Muscle of leg (tissue), 11 donors: ENCODE data around the gene PRKN. TPM values are rescaled to one million over a fixed set of nuclear protein-coding genes. Genes with fewer than 3 reads are reported as not detected.

Source experiments
- DNase-seq: peaks from one replicate; pipeline ENCODE4 v3.0.0; 2013
- H3K27ac ChIP-seq: one replicate; pipeline ENCODE4 v1.5.1; 2013; ENCODE audit warnings: mild to moderate bottlenecking, low read length, control low read depth
- H3K27me3 ChIP-seq: one replicate; pipeline ENCODE4 v1.6.1; 2013; ENCODE audit warnings: low read length; ENCODE audit not compliant: control insufficient read depth, insufficient read depth
- H3K36me3 ChIP-seq: one replicate; pipeline ENCODE4 v1.6.1; 2013; ENCODE audit warnings: low read length; ENCODE audit not compliant: control insufficient read depth, insufficient read depth
- H3K4me1 ChIP-seq: one replicate; pipeline ENCODE4 v1.6.1; 2013; ENCODE audit warnings: low read length; ENCODE audit not compliant: control insufficient read depth, insufficient read depth
- H3K4me3 ChIP-seq: one replicate; pipeline ENCODE4 v1.5.1; 2013; ENCODE audit warnings: low read length, control low read depth
- H3K9me3 ChIP-seq: replicated peaks from 2 replicates; pipeline ENCODE4 v1.6.1; 2013; ENCODE audit warnings: low read depth, low read length; ENCODE audit not compliant: control insufficient read depth
- WGBS: methylation state at CpG from one replicate; pipeline ENCODE4 v1.1.5; 2013; ENCODE audit warnings: missing lambda C conversion rate; ENCODE audit not compliant: insufficient coverage; 5-methylcytosine and 5-hydroxymethylcytosine counted together
- polyA plus RNA-seq, 8 donors: library from polyadenylated mRNA; unstranded; fragments of 120-200 nt; gene quantifications; one replicate each; pipeline versions ENCODE4 v1.2.1 to v1.2.3, GENCODE V29; 2013; ENCODE audit warnings: inconsistent platforms in 1 of 8, low replicate concordance in 1 of 8; ENCODE audit not compliant: insufficient read length in 8 of 8, insufficient read depth in 1 of 8
- total RNA-seq: library from RNA; stranded (reverse); fragments of 120-200 nt; gene quantifications from one replicate; pipeline ENCODE4 v1.2.4, GENCODE V29; 2013

Gene PRKN
- total and polyA plus RNA-seq, 9 donors: 2.5 to 4.7 (median 3.9) TPM

- no peaks in the 10 kb centered on the region for H3K27me3 ChIP-seq
- H3K4me1 ChIP-seq: no peaks in the 10 kb centered on the region
- WGBS: 66% methylated on average over 5 of the region's 7 CpGs
- no peak overlapping the region for H3K4me3 ChIP-seq
- no peak for DNase-seq
- H3K9me3 ChIP-seq: no peaks in the 10 kb centered on the region
- H3K27ac ChIP-seq: no peak overlapping the region
- no peaks in the 10 kb centered on the region for H3K36me3 ChIP-seq
Observed at GRCh38 chr6:161798844-161799394, 928.6 kb downstream of the PRKN start.

DNA sequence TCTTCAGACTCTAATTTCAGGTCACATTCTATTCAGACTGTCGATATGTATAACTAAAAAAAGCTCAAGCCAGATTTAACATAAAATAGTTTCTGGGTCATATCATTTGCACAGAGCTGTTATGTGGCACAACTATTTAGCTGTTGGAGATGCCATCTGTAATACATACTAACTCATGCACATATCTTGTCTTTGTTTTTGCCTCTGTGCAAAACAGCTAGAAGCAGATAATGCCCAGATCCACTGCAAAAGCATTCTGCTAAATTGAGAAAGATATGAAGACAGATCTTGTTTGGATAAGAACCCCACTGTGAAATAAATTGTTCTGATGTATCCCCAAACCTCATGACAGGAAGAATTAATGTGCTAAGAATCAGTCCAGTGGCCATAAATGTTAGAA, 930.9 kb downstream of the PRKN start:
- no peaks in the 10 kb centered on the region for H3K36me3 ChIP-seq
- no peaks in the 10 kb centered on the region for H3K27me3 ChIP-seq
- no peaks in the 10 kb centered on the region for H3K4me1 ChIP-seq
- no CpG with 5 or more reads among the region's 1 CpG for WGBS
- no peak for DNase-seq
- no peak overlapping the region for H3K4me3 ChIP-seq
- peaks cover 4% of the 10 kb centered on the region for H3K9me3 ChIP-seq
- no peak overlapping the region for H3K27ac ChIP-seq

GRCh38 chr6:161792851-161793493, 934.6 kb downstream of the PRKN start:
- no CpG with 5 or more reads among the region's 8 CpGs for WGBS
- Histone ChIP-seq H3K27ac (no peak overlapping the region), H3K4me3 (no peak overlapping the region), H3K27me3 (no peaks in the 10 kb centered on the region), H3K9me3 (peaks cover 4% of the 10 kb centered on the region), H3K4me1 (no peaks in the 10 kb centered on the region), H3K36me3 (no peaks in the 10 kb centered on the region)
- no peak for DNase-seq

GRCh38 chr6:161788531-161788930, 939.0 kb downstream of the PRKN start:
- H3K4me3 ChIP-seq: no peak overlapping the region
- H3K4me1 ChIP-seq: no peaks in the 10 kb centered on the region
- no peaks in the 10 kb centered on the region for H3K36me3 ChIP-seq
- 86% methylated on average over 1 of the region's 4 CpGs for WGBS
- DNase-seq: no peak
- H3K9me3 ChIP-seq: peaks cover 4% of the 10 kb centered on the region
- no peaks in the 10 kb centered on the region for H3K27me3 ChIP-seq
- no peak overlapping the region for H3K27ac ChIP-seq

DNA sequence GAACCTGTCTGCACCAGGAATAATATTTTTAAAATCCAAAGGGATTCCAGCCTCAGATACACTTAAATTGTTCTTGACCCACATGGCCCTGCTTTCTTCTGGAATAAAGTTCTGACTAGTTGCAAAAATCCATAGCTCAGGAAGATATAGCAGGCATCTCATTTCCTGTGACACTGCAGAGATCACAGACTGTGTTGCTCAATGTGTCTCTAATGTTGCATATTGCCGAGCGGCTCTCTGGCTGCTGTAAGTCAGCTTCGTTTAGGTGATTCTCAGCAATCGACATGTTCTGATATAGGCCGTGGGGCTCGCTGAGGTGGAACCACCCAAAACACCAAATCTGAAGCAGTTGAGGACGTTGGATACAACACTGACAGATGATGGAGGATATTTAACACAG, 955.4 kb downstream of the PRKN start:
- H3K36me3 ChIP-seq: no peaks in the 10 kb centered on the region
- H3K27ac ChIP-seq: no peak overlapping the region
- no peaks in the 10 kb centered on the region for H3K9me3 ChIP-seq
- WGBS: 76% methylated on average over 2 of the region's 7 CpGs
- no peak for DNase-seq
- H3K4me3 ChIP-seq: no peak overlapping the region
- H3K4me1 ChIP-seq: peaks cover 9% of the 10 kb centered on the region
- H3K27me3 ChIP-seq: no peaks in the 10 kb centered on the region

GRCh38 chr6:161761966-161762365, 965.6 kb downstream of the PRKN start:
- H3K36me3 ChIP-seq: no peaks in the 10 kb centered on the region
- H3K4me1 ChIP-seq: no peaks in the 10 kb centered on the region
- no peak overlapping the region for H3K27ac ChIP-seq
- no peak overlapping the region for H3K4me3 ChIP-seq
- no peak for DNase-seq
- H3K27me3 ChIP-seq: no peaks in the 10 kb centered on the region
- WGBS: 82% methylated on average over 6 of the region's 6 CpGs
- H3K9me3 ChIP-seq: no peaks in the 10 kb centered on the region

DNA sequence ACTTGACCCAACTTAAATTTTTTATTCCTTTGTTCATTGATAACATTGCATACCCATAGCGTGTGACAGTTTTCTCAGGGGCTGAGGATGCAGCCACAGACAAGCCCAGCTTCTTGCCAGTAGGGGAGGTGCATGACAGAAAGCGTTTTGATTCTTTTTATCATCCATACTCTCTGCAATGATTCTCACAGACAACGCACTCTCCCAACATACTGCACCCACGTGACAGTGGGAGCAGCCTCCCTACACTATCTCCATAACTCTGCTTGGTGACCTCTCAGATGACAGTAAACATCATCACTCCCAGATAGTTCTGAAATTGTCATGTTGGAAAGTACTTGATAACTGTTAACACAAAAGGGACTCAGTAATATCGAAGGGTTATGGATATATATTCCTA, 972.5 kb downstream of the PRKN start:
- H3K4me3 ChIP-seq: no peak overlapping the region
- H3K4me1 ChIP-seq: no peaks in the 10 kb centered on the region
- H3K36me3 ChIP-seq: no peaks in the 10 kb centered on the region
- WGBS: no CpG with 5 or more reads among the region's 5 CpGs
- DNase-seq: no peak
- no peaks in the 10 kb centered on the region for H3K27me3 ChIP-seq
- H3K27ac ChIP-seq: no peak overlapping the region
- no peaks in the 10 kb centered on the region for H3K9me3 ChIP-seq

GRCh38 chr6:161750686-161751085, 976.9 kb downstream of the PRKN start:
- no peak for DNase-seq
- H3K27ac ChIP-seq: no peak overlapping the region
- no peaks in the 10 kb centered on the region for H3K36me3 ChIP-seq
- H3K4me3 ChIP-seq: no peak overlapping the region
- no peaks in the 10 kb centered on the region for H3K27me3 ChIP-seq
- no CpG with 5 or more reads among the region's 3 CpGs for WGBS
- H3K9me3 ChIP-seq: no peaks in the 10 kb centered on the region
- H3K4me1 ChIP-seq: no peaks in the 10 kb centered on the region

- no peak overlapping the region for H3K4me3 ChIP-seq
- no peak overlapping the region for H3K27ac ChIP-seq
- H3K36me3 ChIP-seq: no peaks in the 10 kb centered on the region
- no peak for DNase-seq
- H3K27me3 ChIP-seq: no peaks in the 10 kb centered on the region
- no CpG with 5 or more reads among the region's 4 CpGs for WGBS
- no peaks in the 10 kb centered on the region for H3K4me1 ChIP-seq
- no peaks in the 10 kb centered on the region for H3K9me3 ChIP-seq
Observed at GRCh38 chr6:161749576-161749975, 978.0 kb downstream of the PRKN start.

- Histone ChIP-seq H3K9me3 (no peaks in the 10 kb centered on the region), H3K27ac (no peak overlapping the region), H3K4me1 (no peaks in the 10 kb centered on the region), H3K27me3 (no peaks in the 10 kb centered on the region), H3K36me3 (no peaks in the 10 kb centered on the region), H3K4me3 (no peak overlapping the region)
- 38% methylated on average over 7 of the region's 18 CpGs for WGBS
- DNase-seq: peak; percentile 47
Observed at GRCh38 chr6:161748535-161749416, 978.8 kb downstream of the PRKN start.
